ENCODE measurements around the gene ATP13A5. TPM values are rescaled to one million over a fixed set of nuclear protein-coding genes. Genes with fewer than 3 reads are reported as not detected.

The ATP13A5 gene
- total RNA-seq, 6 donors from 2014 or later, result 0.66 to 8.9 (median 1.6) TPM

DNA sequence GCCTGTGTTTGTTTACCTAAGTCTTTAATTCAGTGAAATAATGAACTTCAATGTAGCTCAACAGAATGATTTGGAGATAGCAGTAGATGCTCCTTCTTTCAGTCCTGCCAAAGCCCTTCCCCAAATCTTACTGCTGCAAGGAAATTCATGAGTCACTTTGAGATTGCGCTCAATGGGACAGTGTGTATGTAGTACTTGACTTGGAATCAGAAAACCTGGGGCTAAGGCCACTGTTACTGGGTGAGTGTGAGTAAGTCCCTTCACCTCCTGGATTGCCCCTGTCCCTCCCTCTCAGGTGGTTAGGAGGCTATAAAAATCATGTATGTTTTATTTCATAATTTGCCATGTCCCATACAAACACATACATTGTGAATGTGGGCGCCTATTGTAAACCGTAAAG, 29.9 kb downstream of the ATP13A5 start:
- 63 to 81% methylated on average over 3 of the region's 3 CpGs for WGBS, 2 donors
- no peak overlapping the region for H3K4me3 ChIP-seq
- no peak for DNase-seq
- H3K27ac ChIP-seq, result no peak overlapping the region
- no peaks in the 10 kb centered on the region for H3K4me1 ChIP-seq
- no peaks in the 10 kb centered on the region for H3K36me3 ChIP-seq
- H3K9me3 ChIP-seq, result no peaks in the 10 kb centered on the region
- H3K27me3 ChIP-seq, result no peaks in the 10 kb centered on the region
- TF ChIP-seq, protein P1, sequence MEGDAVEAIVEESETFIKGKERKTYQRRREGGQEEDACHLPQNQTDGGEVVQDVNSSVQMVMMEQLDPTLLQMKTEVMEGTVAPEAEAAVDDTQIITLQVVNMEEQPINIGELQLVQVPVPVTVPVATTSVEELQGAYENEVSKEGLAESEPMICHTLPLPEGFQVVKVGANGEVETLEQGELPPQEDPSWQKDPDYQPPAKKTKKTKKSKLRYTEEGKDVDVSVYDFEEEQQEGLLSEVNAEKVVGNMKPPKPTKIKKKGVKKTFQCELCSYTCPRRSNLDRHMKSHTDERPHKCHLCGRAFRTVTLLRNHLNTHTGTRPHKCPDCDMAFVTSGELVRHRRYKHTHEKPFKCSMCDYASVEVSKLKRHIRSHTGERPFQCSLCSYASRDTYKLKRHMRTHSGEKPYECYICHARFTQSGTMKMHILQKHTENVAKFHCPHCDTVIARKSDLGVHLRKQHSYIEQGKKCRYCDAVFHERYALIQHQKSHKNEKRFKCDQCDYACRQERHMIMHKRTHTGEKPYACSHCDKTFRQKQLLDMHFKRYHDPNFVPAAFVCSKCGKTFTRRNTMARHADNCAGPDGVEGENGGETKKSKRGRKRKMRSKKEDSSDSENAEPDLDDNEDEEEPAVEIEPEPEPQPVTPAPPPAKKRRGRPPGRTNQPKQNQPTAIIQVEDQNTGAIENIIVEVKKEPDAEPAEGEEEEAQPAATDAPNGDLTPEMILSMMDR (IDR thresholded peaks at IDR 0.05), result no peak
- TF ChIP-seq EP300 (IDR thresholded peaks at IDR 0.05), result no peak
- ATAC-seq (ENCODE audit: low FRiP score in 2 of 2), result no peak

DNA sequence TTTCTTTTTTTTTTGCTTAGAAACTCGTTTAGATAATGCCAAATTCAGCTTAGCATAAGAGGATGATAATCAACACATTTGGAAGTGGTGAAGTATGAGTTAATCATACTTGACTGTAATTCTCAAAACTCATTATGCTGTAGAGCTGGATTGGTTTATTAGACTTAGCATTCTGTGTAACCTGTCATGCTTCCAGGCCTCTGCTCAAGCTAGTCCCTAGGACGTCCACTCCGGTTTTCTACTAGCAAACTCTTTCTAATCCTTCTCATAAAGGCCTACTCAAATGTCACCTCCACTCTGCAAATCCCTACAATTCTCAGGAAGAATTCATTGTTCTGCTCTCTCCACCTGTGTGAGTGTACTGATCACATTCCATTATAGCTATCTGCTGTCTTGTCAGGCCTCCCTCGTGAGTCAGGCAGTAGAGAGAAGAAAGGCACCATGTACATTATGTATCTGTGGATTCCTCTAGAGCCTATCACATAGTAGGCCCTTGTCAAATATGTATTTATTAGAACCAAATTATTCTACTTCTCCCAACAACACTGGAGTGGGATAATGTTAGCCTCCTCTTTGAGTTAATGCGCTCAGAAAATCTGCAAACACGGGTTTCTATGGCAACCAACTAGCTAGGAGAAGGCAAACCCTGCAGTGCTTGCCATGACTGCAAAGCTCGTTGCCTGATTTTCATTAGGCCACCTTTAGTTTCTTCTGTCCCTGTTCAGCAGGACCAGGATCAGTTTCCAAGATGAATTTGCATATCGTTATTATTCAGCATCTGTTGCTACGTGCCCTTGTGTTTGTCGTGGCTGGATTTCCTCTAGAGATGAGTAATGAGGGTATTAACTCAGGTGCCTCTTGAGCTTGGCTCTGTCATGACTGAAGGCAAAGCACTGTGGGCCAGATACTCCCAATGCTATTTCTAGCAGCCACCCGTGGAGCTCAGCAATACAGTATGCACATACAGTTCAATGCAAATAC, 30.7 kb downstream of the ATP13A5 start:
- no peak for TF ChIP-seq EP300 (IDR thresholded peaks at IDR 0.05)
- TF ChIP-seq, protein P1 (IDR thresholded peaks at IDR 0.05), result no peak
- TF ChIP-seq POLR2A (IDR thresholded peaks at IDR 0.05), result no peak
- no peak for TF ChIP-seq POLR2AphosphoS5 (IDR thresholded peaks at IDR 0.05)
- Histone ChIP-seq H3K27me3 (no peaks in the 10 kb centered on the region), H3K27ac (no peak overlapping the region), H3K4me3 (no peak overlapping the region), H3K36me3 (no peaks in the 10 kb centered on the region), H3K9me3 (no peaks in the 10 kb centered on the region), H3K4me1 (no peaks in the 10 kb centered on the region)
- no peak for DNase-seq
- 48 to 50% methylated on average over 11 of the region's 11 CpGs for WGBS, 2 donors
- no peak for ATAC-seq (ENCODE audit: low FRiP score in 2 of 2)

DNA sequence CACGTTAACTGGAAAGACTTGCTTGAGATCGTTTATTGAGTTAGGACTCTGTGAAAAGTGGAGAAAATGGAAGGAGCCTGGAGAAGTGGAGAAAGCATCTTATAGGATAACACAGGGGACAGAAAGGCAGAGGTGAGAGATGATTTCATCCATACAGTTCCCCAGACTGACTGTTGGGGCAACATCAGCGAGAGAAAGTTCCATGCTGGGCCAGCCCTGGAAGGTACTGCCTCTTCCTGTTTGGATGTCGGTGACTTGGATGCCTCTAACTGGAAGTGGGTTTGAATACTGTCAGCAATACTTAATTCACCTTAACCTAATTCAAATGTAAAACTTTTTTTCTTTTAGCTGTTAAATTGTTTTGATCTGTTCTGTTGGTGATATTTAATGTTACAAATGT, 32.3 kb downstream of the ATP13A5 start:
- H3K4me3 ChIP-seq, result no peak overlapping the region
- H3K9me3 ChIP-seq, result no peaks in the 10 kb centered on the region
- no peaks in the 10 kb centered on the region for H3K36me3 ChIP-seq
- ATAC-seq (ENCODE audit: low FRiP score in 2 of 2), result no peak
- WGBS, 2 donors, result 63 to 65% methylated on average over 4 of the region's 4 CpGs
- H3K4me1 ChIP-seq, result no peaks in the 10 kb centered on the region
- no peak overlapping the region for H3K27ac ChIP-seq
- no peak for DNase-seq
- H3K27me3 ChIP-seq, result no peaks in the 10 kb centered on the region
- TF ChIP-seq POLR2AphosphoS5 (IDR thresholded peaks at IDR 0.05) (no peak), EP300 (IDR thresholded peaks at IDR 0.05) (no peak), POLR2A (IDR thresholded peaks at IDR 0.05) (no peak)
- TF ChIP-seq, protein P1 (IDR thresholded peaks at IDR 0.05), result no peak

DNA sequence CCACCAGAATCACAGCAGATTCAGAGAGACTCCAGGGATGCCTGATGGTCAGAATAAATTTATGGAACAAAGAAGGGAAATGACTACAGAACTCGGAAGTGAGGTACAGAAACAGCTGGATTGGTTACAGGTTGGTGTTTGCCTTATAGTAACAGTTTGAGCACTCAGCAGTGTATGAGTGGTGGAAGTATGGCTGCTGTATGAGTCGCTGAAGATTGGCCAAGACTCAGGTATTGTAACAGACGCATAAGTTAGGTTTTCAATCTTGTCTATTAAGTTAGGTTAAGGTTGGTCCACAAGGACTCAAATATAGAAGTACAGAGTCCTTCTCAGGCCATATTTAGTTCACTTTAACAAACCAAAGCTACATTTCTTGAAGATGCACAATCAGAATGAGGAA, 33.1 kb downstream of the ATP13A5 start:
- no peak for TF ChIP-seq POLR2AphosphoS5 (IDR thresholded peaks at IDR 0.05)
- TF ChIP-seq, protein P1 (IDR thresholded peaks at IDR 0.05), result no peak
- no peak for TF ChIP-seq EP300 (IDR thresholded peaks at IDR 0.05)
- no peak for TF ChIP-seq POLR2A (IDR thresholded peaks at IDR 0.05)
- no peak overlapping the region for H3K27ac ChIP-seq
- ATAC-seq (ENCODE audit: low FRiP score in 2 of 2), result no peak
- DNase-seq, result no peak
- no peaks in the 10 kb centered on the region for H3K9me3 ChIP-seq
- H3K4me3 ChIP-seq, result no peak overlapping the region
- WGBS, 2 donors, result 66 to 76% methylated on average over 3 of the region's 3 CpGs
- no peaks in the 10 kb centered on the region for H3K27me3 ChIP-seq
- no peaks in the 10 kb centered on the region for H3K36me3 ChIP-seq
- no peaks in the 10 kb centered on the region for H3K4me1 ChIP-seq

DNA sequence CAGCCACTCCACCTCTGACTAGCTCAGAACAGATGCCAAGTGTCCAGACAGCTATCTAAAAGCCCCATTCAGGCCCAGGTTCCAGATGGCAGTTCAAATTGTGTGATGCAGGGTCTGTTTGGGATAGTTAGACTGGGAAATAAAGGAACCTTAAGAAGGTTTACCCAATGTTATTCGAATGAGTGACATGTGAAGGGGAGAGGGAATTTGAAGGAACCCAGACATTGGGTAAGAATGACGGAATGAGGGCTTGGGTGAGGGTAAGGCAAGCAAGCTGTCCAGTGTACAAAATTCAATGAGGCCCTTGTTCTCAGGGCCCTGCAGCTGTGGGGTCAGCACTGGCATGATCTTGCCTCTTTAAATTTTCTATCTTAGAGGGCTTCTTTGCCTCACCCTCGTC, 34.1 kb downstream of the ATP13A5 start:
- no peak for TF ChIP-seq POLR2A (IDR thresholded peaks at IDR 0.05)
- TF ChIP-seq POLR2AphosphoS5 (IDR thresholded peaks at IDR 0.05), result no peak
- TF ChIP-seq, protein P1 (IDR thresholded peaks at IDR 0.05), result no peak
- TF ChIP-seq EP300 (IDR thresholded peaks at IDR 0.05), result no peak
- Histone ChIP-seq H3K4me3 (no peak overlapping the region), H3K27ac (no peak overlapping the region), H3K4me1 (no peaks in the 10 kb centered on the region), H3K27me3 (no peaks in the 10 kb centered on the region), H3K36me3 (no peaks in the 10 kb centered on the region), H3K9me3 (no peaks in the 10 kb centered on the region)
- DNase-seq (no peak), ATAC-seq (ENCODE audit: low FRiP score in 2 of 2) (no peak)
- 54 to 60% methylated on average over 3 of the region's 3 CpGs for WGBS, 2 donors
